Ovary (tissue), 9 donors: Measurements from ENCODE around the gene SNAI3. TPM values are rescaled to one million over a fixed set of nuclear protein-coding genes. Genes with fewer than 3 reads are reported as not detected.
A peak's percentile ranks its signal among the peaks of the same experiment; 100 is the strongest.

Experiments
- DNase-seq, 5 donors: peaks; one replicate each; pipeline ENCODE4 v3.0.0-alpha.2; 2019 to 2020
- H3K27ac ChIP-seq, 2 donors: fragments of 200-600 bp; one replicate each; pipeline versions ENCODE4 v1.5.1 to v1.8.0; 2019 to 2022
- H3K27me3 ChIP-seq: fragments of 200-600 bp; one replicate; pipeline ENCODE4 v1.8.0; 2022
- H3K36me3 ChIP-seq: fragments of 200-600 bp; sonication (generic); one replicate; pipeline ENCODE4 v1.5.1; 2019
- H3K4me1 ChIP-seq: one replicate; pipeline ENCODE4 v1.8.1; 2013; ENCODE audit warnings: mild to moderate bottlenecking, moderate library complexity; ENCODE audit not compliant: insufficient read depth
- H3K4me3 ChIP-seq: fragments of 200-600 bp; sonication (generic); one replicate; pipeline ENCODE4 v1.5.1; 2017
- H3K9me3 ChIP-seq, 2 donors: fragments of 200-600 bp in 1 of 2; sonication (generic) in 1 of 2; one replicate each; pipeline versions ENCODE4 v1.5.1 to v1.8.1; 2013 to 2019; ENCODE audit warnings: mild to moderate bottlenecking in 1 of 2, moderate library complexity in 1 of 2
- EP300 ChIP-seq: sonication (generic); formaldehyde crosslinking; IDR thresholded peaks from one replicate; pipeline ENCODE4 v1.6.1; 2017; ENCODE audit warnings: antibody characterized with exemption
- POLR2A ChIP-seq: fragments of 450-650 bp; IDR thresholded peaks from one replicate; pipeline ENCODE4 v1.6.1; 2017; ENCODE audit warnings: antibody characterized with exemption, mild to moderate bottlenecking, moderate library complexity
- WGBS, 3 donors: extraction: QIAGEN DNeasy Blood & Tissue Kit in 1 of 3; methylation state at CpG; one replicate each; pipeline versions ENCODE4 v1.1.5 to v1.1.7; 2013 to 2017; 5-methylcytosine and 5-hydroxymethylcytosine counted together
- intact Hi-C, 4 donors: fragments of 100-400 bp; cut with DNase I; formaldehyde crosslinking; loops; one replicate each; pipeline versions ENCODE4 v1.11.0 to v1.15.1; 2022 to 2023
- polyA plus RNA-seq, 2 donors: library from polyadenylated mRNA; stranded (reverse); fragments of 200-250 nt in 1 of 2; fragments of 350-450 nt in 1 of 2; fragmentation: Illumina TruSeq in 1 of 2; extraction: RNeasy Lipid Tissue Mini Kit (QIAGEN cat#74804) in 1 of 2; gene quantifications; one replicate each; pipeline ENCODE4 v1.2.3, GENCODE V29; 2013 to 2014
- total RNA-seq, 7 donors: library from RNA; depleted of rRNA in 2 of 7; stranded (reverse); fragments of >200 nt in 2 of 7; fragmentation: NEBNext Ultra II Directional in 3 of 7; extraction: Animal tissue kit (Norgen Biotek cat#: 25700) in 3 of 7; gene quantifications; one replicate each; pipeline versions ENCODE4 v1.1.0 to v1.2.4, GENCODE V29; 2016 to 2023
- TF ChIP-seq, protein P1 (sequence below), 3 donors: fragments of 450-650 bp in 2 of 3; fragments of 200-600 bp in 1 of 3; IDR thresholded peaks; one replicate each; pipeline versions ENCODE4 v1.5.1 to v1.8.0; 2016 to 2022; ENCODE audit warnings: antibody characterized with exemption in 3 of 3, mild to moderate bottlenecking in 1 of 3
- donor health status: DM: no; HTN: no; CAD: no; lungs with moderate emphysema.
- donor health status: DM: no; HTN: no; CAD: no.
- donor health status: Bipolar disorder and iron deficiency.
- donor health status: DM: yes; HTN: yes; CAD: no.
- donor health status: DM: no; HTN: no; CAD: no.
- donor health status: DM: yes; HTN: yes; CAD: no.

The SNAI3 gene
- total and polyA plus RNA-seq, 9 donors, result 0.12 to 1.0 (median 0.28) TPM; not detected in 4

DNA sequence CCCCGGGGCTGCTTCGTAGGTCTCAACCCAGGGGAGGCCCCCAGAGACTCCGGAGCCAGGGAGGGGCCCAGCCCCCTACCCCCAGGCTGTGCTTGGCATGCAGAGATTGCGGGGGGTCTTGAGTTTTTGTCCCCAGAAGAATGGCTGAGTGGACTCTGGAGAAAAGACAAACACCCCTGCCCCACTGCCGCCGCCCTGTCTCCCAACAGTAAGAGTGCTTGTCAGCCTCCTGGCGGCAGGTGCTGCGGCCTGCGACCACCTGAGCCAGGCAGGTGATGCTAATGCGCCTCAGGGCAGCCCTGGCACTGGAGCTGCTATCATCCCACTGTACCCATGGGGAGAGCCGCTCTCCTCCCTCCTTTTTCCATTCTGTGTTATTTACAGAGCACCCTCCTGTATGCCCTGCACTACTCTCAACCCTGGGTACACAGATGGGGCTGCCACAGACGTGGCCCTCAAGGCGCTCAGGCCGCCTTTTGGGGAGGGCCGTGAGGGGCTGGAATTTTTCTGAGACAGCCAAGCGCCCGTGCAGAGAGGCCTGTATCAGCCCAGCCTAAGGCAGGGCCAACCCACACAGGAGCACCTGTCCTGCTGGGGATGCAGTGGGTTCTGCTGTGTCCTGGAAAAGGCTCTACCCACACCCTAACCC lies 50.5 kb downstream of the SNAI3 start:
- H3K4me1 ChIP-seq, result no peaks in the 10 kb centered on the region
- H3K9me3 ChIP-seq, result no peaks in the 10 kb centered on the region
- intact Hi-C loops, result no loop called here
- no peak overlapping the region for H3K4me3 ChIP-seq
- no peak for TF ChIP-seq EP300
- no peak for TF ChIP-seq POLR2A
- TF ChIP-seq, protein P1, sequence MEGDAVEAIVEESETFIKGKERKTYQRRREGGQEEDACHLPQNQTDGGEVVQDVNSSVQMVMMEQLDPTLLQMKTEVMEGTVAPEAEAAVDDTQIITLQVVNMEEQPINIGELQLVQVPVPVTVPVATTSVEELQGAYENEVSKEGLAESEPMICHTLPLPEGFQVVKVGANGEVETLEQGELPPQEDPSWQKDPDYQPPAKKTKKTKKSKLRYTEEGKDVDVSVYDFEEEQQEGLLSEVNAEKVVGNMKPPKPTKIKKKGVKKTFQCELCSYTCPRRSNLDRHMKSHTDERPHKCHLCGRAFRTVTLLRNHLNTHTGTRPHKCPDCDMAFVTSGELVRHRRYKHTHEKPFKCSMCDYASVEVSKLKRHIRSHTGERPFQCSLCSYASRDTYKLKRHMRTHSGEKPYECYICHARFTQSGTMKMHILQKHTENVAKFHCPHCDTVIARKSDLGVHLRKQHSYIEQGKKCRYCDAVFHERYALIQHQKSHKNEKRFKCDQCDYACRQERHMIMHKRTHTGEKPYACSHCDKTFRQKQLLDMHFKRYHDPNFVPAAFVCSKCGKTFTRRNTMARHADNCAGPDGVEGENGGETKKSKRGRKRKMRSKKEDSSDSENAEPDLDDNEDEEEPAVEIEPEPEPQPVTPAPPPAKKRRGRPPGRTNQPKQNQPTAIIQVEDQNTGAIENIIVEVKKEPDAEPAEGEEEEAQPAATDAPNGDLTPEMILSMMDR (IDR thresholded peaks at IDR 0.05), result no peak
- 91 to 94% (median 91%) methylated on average over 17 of the region's 17 CpGs for WGBS, 3 donors
- no peak overlapping the region for H3K27ac ChIP-seq
- no peaks in the 10 kb centered on the region for H3K27me3 ChIP-seq
- no peaks in the 10 kb centered on the region for H3K36me3 ChIP-seq
- DNase-seq, result no peak

DNA sequence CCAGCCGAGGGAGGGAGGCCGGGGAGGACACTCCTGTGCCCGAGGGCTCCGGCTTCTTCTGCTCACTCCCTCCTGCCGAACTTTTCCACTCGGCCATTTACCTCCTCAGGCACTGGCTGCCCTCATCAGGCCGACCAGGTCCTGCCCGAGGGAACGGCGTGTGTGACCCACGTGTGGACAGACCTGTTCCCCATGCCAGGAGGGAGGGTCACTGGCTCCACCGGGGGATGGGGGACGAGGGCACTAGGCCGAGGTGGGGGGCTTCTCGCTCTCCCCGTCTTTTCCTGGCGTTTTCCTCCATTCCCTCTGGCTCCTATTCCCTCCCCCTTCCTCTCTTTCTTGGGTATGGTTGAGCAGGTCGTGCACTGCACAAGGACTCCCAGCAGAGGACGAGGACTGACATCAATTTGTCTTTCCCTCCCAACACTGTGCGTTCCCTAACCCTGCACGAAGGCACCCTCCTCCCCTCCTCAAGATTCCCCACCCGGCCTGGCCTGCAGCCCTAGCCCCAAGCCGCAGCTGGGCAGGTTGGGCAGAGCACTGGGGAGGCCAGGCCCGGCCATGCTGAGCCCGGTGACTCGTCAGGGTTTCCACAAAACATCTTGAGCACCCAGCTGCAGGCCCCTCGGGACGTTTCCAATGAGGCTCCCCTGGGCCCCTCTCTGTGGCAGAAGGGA lies 51.2 kb downstream of the SNAI3 start:
- WGBS, 3 donors, result 39 to 43% (median 39%) methylated on average over 28 of the region's 28 CpGs
- intact Hi-C loops, result no loop called here
- no peak for TF ChIP-seq EP300
- TF ChIP-seq POLR2A, result no peak
- TF ChIP-seq, protein P1 (IDR thresholded peaks at IDR 0.05), result no peak
- no peaks in the 10 kb centered on the region for H3K27me3 ChIP-seq
- no peaks in the 10 kb centered on the region for H3K36me3 ChIP-seq
- DNase-seq, result no peak
- no peaks in the 10 kb centered on the region for H3K9me3 ChIP-seq
- no peak overlapping the region for H3K4me3 ChIP-seq
- H3K27ac ChIP-seq, result no peak overlapping the region
- H3K4me1 ChIP-seq, result no peaks in the 10 kb centered on the region

DNA sequence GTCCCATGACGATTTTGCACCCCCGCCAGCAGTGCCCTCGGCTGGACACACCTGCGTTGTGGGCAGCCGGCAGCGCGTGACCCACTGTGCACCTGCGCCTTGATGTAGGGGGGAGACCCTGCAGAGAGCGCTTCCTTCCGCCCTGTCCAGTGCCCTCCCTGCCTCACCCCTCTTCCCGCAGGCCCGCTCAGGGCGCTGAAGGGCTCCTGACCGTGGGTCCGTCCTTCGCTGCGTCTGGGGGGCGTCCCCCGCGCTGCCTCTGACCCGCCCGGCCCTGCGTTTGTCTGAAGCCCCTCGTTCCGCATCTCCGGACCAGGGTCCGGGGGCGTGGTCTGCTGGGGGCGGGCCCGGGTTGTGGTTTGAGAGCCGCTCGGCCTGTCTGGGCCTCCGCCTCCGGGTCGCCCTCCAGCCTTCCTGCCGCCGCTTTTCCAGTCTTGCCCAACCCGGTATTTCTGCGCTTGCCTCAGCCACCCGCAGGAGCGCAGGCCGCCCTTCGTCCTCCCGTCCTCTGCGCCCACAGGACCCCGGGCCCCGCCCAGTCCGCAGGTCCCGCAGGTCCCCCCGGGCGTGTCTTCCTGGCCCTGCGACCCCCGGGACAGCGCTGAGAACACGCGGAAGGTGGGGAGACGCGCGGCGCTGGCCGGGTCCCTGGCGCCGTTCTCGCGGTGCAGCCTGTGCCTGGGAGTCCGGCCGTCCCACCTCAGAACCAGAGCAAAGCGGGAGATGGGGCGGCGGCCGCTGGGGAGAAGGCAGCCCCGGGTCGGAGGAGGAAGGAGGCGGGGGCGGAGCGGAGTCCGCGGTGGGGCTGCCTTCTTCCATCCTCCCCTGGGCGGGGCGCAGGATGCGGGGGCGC lies 51.9 kb downstream of the SNAI3 start:
- no peaks in the 10 kb centered on the region for H3K9me3 ChIP-seq
- no peaks in the 10 kb centered on the region for H3K36me3 ChIP-seq
- intact Hi-C loops, result no loop called here
- H3K4me1 ChIP-seq, result no peaks in the 10 kb centered on the region
- TF ChIP-seq EP300, result no peak
- no peak for TF ChIP-seq POLR2A
- TF ChIP-seq, protein P1 (IDR thresholded peaks at IDR 0.05), result no peak
- no peaks in the 10 kb centered on the region for H3K27me3 ChIP-seq
- DNase-seq, result peak in 1 of 5 donors; percentile 28
- no peak overlapping the region for H3K27ac ChIP-seq
- WGBS, 3 donors, result 3 to 10% (median 8%) methylated on average over 69 to 82 of the region's 82 CpGs
- no peak overlapping the region for H3K4me3 ChIP-seq

DNA sequence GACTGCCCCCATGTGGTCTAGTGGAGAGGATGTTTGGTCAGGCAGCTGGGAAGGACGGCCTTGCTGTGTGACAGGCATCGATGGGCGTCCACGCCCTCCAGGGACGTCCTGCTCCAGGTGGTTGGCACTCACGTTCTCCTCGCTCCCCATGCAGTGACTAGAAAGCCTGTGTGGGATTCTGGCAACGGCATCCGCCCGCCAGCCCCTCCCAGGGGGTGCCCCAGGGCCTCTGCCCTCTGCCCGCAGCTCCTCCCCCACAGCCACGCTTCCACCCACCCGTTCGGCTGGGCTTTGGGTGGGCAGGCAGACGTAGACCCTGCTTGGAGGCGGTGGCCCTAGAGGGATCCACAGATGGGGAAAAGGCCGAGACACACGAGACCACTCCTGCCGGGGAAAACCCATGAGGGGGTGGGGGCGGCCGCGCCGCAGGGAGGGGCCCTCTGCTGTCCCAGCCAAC lies 52.6 kb downstream of the SNAI3 start:
- peak in 1 of 5 donors; percentile 24 for DNase-seq
- Histone ChIP-seq H3K27ac (no peak overlapping the region), H3K36me3 (no peaks in the 10 kb centered on the region), H3K4me3 (no peak overlapping the region), H3K4me1 (no peaks in the 10 kb centered on the region), H3K27me3 (no peaks in the 10 kb centered on the region), H3K9me3 (no peaks in the 10 kb centered on the region)
- 47 to 62% (median 55%) methylated on average over 14 to 23 of the region's 23 CpGs for WGBS, 3 donors
- TF ChIP-seq EP300 (no peak), POLR2A (no peak)
- TF ChIP-seq, protein P1 (IDR thresholded peaks at IDR 0.05), result no peak
- intact Hi-C loops, result no loop called here
